DOHH2 (cell line): Measurements from ENCODE around the gene IZUMO4.

ENCODE experiments used
- H3F3A ChIP-seq: fragments of 200-600 bp; sonication (generic), shearing (Covaris generic); 2 replicates; pipeline ENCODE4 v1.6.0; 2016; ENCODE audit warnings: antibody characterized with exemption, mild to moderate bottlenecking; ENCODE audit not compliant: control insufficient read depth, insufficient read depth
- H3K27ac ChIP-seq: fragments of 200-600 bp; sonication (generic); 2 replicates; pipeline ENCODE4 v1.5.1; 2014; ENCODE audit warnings: low read depth, mild to moderate bottlenecking, low read length, moderate library complexity
- H3K27me3 ChIP-seq: fragments of 200-600 bp; sonication (generic); 2 replicates; pipeline ENCODE4 v1.6.1; 2014; ENCODE audit warnings: mild to moderate bottlenecking, low read length, mixed read lengths; ENCODE audit not compliant: control insufficient read depth
- H3K36me3 ChIP-seq: fragments of 200-600 bp; sonication (generic); 2 replicates; pipeline ENCODE4 v1.6.1; 2014; ENCODE audit warnings: mild to moderate bottlenecking, low read length, moderate library complexity, mixed read lengths; ENCODE audit not compliant: control insufficient read depth
- H3K4me1 ChIP-seq: fragments of 200-600 bp; sonication (generic); 2 replicates; pipeline ENCODE4 v1.6.1; 2014; ENCODE audit warnings: mild to moderate bottlenecking, low read length, mixed read lengths; ENCODE audit not compliant: control insufficient read depth
- H3K4me2 ChIP-seq: fragments of 200-600 bp; sonication (generic); 2 replicates; pipeline ENCODE4 v1.6.0; 2014; ENCODE audit warnings: mild to moderate bottlenecking, low read length, moderate library complexity
- H3K4me3 ChIP-seq: fragments of 200-600 bp; sonication (generic); 2 replicates; pipeline ENCODE4 v1.5.1; 2014; ENCODE audit warnings: mild to moderate bottlenecking, low read length, mixed read lengths
- H3K79me2 ChIP-seq: fragments of 200-600 bp; sonication (generic); 2 replicates; pipeline ENCODE4 v1.6.1; 2014; ENCODE audit warnings: mild to moderate bottlenecking, low read length, mixed read lengths; ENCODE audit not compliant: control insufficient read depth
- H3K9me2 ChIP-seq: fragments of 200-600 bp; sonication (generic); replicated peaks from 2 replicates; pipeline ENCODE4 v1.6.1; 2014; ENCODE audit warnings: mild to moderate bottlenecking, low read length, mixed read lengths; ENCODE audit not compliant: control insufficient read depth
- H3K9me3 ChIP-seq: fragments of 200-600 bp; sonication (generic); 2 replicates; pipeline ENCODE4 v1.6.1; 2014; ENCODE audit warnings: antibody characterized with exemption, low read length, mixed read lengths; ENCODE audit not compliant: control insufficient read depth, insufficient read depth
- H4K20me1 ChIP-seq: fragments of 200-600 bp; sonication (generic); 2 replicates; pipeline ENCODE4 v1.6.0; 2014; ENCODE audit warnings: low read depth, mild to moderate bottlenecking, antibody characterized with exemption, low read length, moderate library complexity; ENCODE audit not compliant: control insufficient read depth, insufficient read depth
- EZH2phosphoT487 ChIP-seq: fragments of 200-600 bp; sonication (generic); IDR thresholded peaks from 2 replicates; pipeline ENCODE4 v1.6.1; 2017; ENCODE audit warnings: borderline replicate concordance, mild to moderate bottlenecking, antibody characterized with exemption, low read length, moderate library complexity, mixed read lengths
- TF ChIP-seq, protein P1 (sequence below): fragments of 200-600 bp; sonication (generic); IDR thresholded peaks from one replicate; pipeline ENCODE4 v1.5.1; 2014; ENCODE audit warnings: antibody characterized with exemption, mild to moderate bottlenecking, low read depth, low read length; ENCODE audit not compliant: poor library complexity, severe bottlenecking

The IZUMO4 gene

DNA sequence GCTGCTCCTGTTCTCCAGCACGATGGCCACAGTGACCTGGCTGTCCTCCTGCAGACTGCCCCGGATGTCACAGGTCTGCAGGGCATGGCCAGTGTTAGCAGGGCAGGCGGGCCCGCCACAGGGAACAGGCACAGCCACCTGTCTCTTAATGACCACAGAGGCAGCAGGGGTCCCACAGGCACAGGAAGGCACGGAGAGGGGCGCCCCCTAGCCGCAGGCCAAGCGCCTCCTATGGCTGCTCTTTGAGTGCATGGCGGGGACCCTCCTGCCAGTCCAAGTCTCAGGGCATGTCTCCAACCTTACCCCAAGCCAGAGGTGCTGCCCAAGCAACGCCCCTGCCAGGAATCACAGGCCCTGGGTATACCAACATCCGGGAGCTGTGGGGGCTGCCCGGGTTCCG is 14.1 kb downstream of the IZUMO4 start:
- H3K79me2 ChIP-seq, result no peaks in the 10 kb centered on the region
- peaks cover 2% of the 10 kb centered on the region; the same call in 1 of the 2 replicates for H3K9me3 ChIP-seq
- no peak overlapping the region for H3K4me3 ChIP-seq
- no peaks in the 10 kb centered on the region for H3F3A ChIP-seq
- no peak overlapping the region for H3K27ac ChIP-seq
- TF ChIP-seq, protein P1, sequence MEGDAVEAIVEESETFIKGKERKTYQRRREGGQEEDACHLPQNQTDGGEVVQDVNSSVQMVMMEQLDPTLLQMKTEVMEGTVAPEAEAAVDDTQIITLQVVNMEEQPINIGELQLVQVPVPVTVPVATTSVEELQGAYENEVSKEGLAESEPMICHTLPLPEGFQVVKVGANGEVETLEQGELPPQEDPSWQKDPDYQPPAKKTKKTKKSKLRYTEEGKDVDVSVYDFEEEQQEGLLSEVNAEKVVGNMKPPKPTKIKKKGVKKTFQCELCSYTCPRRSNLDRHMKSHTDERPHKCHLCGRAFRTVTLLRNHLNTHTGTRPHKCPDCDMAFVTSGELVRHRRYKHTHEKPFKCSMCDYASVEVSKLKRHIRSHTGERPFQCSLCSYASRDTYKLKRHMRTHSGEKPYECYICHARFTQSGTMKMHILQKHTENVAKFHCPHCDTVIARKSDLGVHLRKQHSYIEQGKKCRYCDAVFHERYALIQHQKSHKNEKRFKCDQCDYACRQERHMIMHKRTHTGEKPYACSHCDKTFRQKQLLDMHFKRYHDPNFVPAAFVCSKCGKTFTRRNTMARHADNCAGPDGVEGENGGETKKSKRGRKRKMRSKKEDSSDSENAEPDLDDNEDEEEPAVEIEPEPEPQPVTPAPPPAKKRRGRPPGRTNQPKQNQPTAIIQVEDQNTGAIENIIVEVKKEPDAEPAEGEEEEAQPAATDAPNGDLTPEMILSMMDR, result peak; percentile 88
- no peak for TF ChIP-seq EZH2phosphoT487
- H3K4me2 ChIP-seq, result no peak overlapping the region
- no peaks in the 10 kb centered on the region for H3K4me1 ChIP-seq
- no peaks in the 10 kb centered on the region for H4K20me1 ChIP-seq
- H3K36me3 ChIP-seq, result peaks cover 85% of the 10 kb centered on the region
- no peaks in the 10 kb centered on the region for H3K9me2 ChIP-seq
- H3K27me3 ChIP-seq, result no peaks in the 10 kb centered on the region

GRCh38 chr19:2111425-2111824 is 14.7 kb downstream of the IZUMO4 start:
- Histone ChIP-seq H3K9me2 (no peaks in the 10 kb centered on the region), H3K27ac (no peak overlapping the region), H3K9me3 (no peaks in the 10 kb centered on the region), H3K4me1 (no peaks in the 10 kb centered on the region), H4K20me1 (no peaks in the 10 kb centered on the region), H3K79me2 (no peaks in the 10 kb centered on the region), H3F3A (no peaks in the 10 kb centered on the region), H3K4me3 (no peak overlapping the region), H3K4me2 (no peak overlapping the region), H3K27me3 (no peaks in the 10 kb centered on the region), H3K36me3 (peaks cover 84% of the 10 kb centered on the region)
- TF ChIP-seq, protein P1, result no peak
- no peak for TF ChIP-seq EZH2phosphoT487

GRCh38 chr19:2111886-2112285 is 15.2 kb downstream of the IZUMO4 start:
- Histone ChIP-seq H3K36me3 (peaks cover 84% of the 10 kb centered on the region), H3K4me3 (no peak overlapping the region), H3K4me1 (no peaks in the 10 kb centered on the region), H3K9me3 (no peaks in the 10 kb centered on the region), H3K9me2 (no peaks in the 10 kb centered on the region), H3F3A (no peaks in the 10 kb centered on the region), H4K20me1 (no peaks in the 10 kb centered on the region), H3K79me2 (no peaks in the 10 kb centered on the region), H3K27me3 (no peaks in the 10 kb centered on the region), H3K4me2 (no peak overlapping the region), H3K27ac (no peak overlapping the region)
- TF ChIP-seq EZH2phosphoT487, result no peak
- TF ChIP-seq, protein P1, result no peak
